H1 (cell line): ENCODE measurements around the gene ANKRD31. TPM values are rescaled to one million over a fixed set of nuclear protein-coding genes. Genes with fewer than 3 reads are reported as not detected.
"Not testable (repeated sequence)": the region's sequence is repeated elsewhere in the genome, so short reads cannot be mapped to it uniquely, and the experiment has no call there.

Source experiments
- CTCF ChIA-PET: fragments of 300-600 bp; sonication (Branson Sonifier 250); formaldehyde crosslinking; loops from one replicate; lab custom pipeline; 2021; ENCODE audit not compliant: partially characterized antibody; lab: Charles Lee
- POLR2A ChIA-PET: fragments of 300-600 bp; sonication (Branson Sonifier 250); formaldehyde crosslinking; loops from one replicate; lab custom pipeline; 2021; ENCODE audit warnings: inconsistent platforms; ENCODE audit not compliant: partially characterized antibody; lab: Charles Lee
- DNase-seq, 2 experiments: peaks; one replicate each; pipeline versions ENCODE4 v3.0.0 to v3.0.0-alpha.2; 2010 to 2022; ENCODE audit warnings: low spot score in 2 of 2, low read depth in 1 of 2, mixed read lengths in 1 of 2
- FAIRE-seq: peaks from 2 replicates; lab custom pipeline; 2011; peaks lifted over from hg19 to GRCh38; lab: Jason Lieb, UNC
- H2AFZ ChIP-seq: 2 replicates; pipeline ENCODE4 v1.8.1; 2012; ENCODE audit warnings: low read length, inconsistent platforms
- H2AK5ac ChIP-seq: 2 replicates; pipeline ENCODE4 v1.6.1; 2013; ENCODE audit warnings: low read depth, low read length
- H2BK120ac ChIP-seq: replicated peaks from 2 replicates; pipeline ENCODE3; 2013; ENCODE audit warnings: low read depth, low read length, inconsistent platforms
- H2BK12ac ChIP-seq: 2 replicates; pipeline ENCODE4 v1.6.1; 2013; ENCODE audit warnings: low read depth, low read length
- H2BK15ac ChIP-seq: 2 replicates; pipeline ENCODE4 v1.6.1; 2013; ENCODE audit warnings: low read length
- H2BK20ac ChIP-seq: 2 replicates; pipeline ENCODE4 v1.6.1; 2013; ENCODE audit warnings: low read length
- H2BK5ac ChIP-seq: 2 replicates; pipeline ENCODE4 v1.6.1; 2013; ENCODE audit warnings: low read depth, low read length
- H3K14ac ChIP-seq: 2 replicates; pipeline ENCODE4 v1.6.1; 2013; ENCODE audit warnings: inconsistent platforms; ENCODE audit not compliant: insufficient read length
- H3K18ac ChIP-seq: 2 replicates; pipeline ENCODE4 v1.6.1; 2013; ENCODE audit warnings: low read length; ENCODE audit errors: extremely low read depth
- H3K23ac ChIP-seq: 2 replicates; pipeline ENCODE4 v1.6.1; 2013; ENCODE audit warnings: inconsistent platforms; ENCODE audit not compliant: insufficient read length
- H3K23me2 ChIP-seq: 2 replicates; pipeline ENCODE4 v1.6.1; 2013; ENCODE audit warnings: low read depth, low read length
- H3K27ac ChIP-seq: 2 replicates; pipeline ENCODE4 v1.6.1; 2011; ENCODE audit warnings: low read depth, low read length, inconsistent platforms
- H3K27me3 ChIP-seq, 4 experiments: replicated peaks in 1 of 4; 1 replicate in 1 of 4; 2 replicates in 3 of 4; pipeline versions ENCODE4 v1.6.1 to v1.8.1; 2011 to 2013; ENCODE audit warnings: low read length in 3 of 4, mild to moderate bottlenecking in 3 of 4, inconsistent platforms in 2 of 4, mixed read lengths in 2 of 4, moderate library complexity in 1 of 4; ENCODE audit not compliant: control insufficient read depth in 3 of 4, insufficient read depth in 3 of 4; ENCODE audit errors: extremely low read depth in 1 of 4
- H3K36me3 ChIP-seq, 4 experiments: 2 replicates each; pipeline versions ENCODE4 v1.6.1 to v1.8.1; 2011 to 2013; ENCODE audit warnings: mild to moderate bottlenecking in 4 of 4, low read length in 3 of 4, moderate library complexity in 2 of 4, control low read depth in 1 of 4, inconsistent platforms in 1 of 4; ENCODE audit not compliant: insufficient read depth in 4 of 4, control insufficient read depth in 2 of 4
- H3K4ac ChIP-seq: replicated peaks from 2 replicates; pipeline ENCODE3; 2013; ENCODE audit warnings: low read length, low read depth, mixed read lengths, inconsistent platforms; ENCODE audit not compliant: insufficient read length
- H3K4me1 ChIP-seq, 4 experiments: replicated peaks in 1 of 4; 1 replicate in 1 of 4; 2 replicates in 3 of 4; pipeline versions ENCODE4 v1.6.1 to v1.8.1; 2011 to 2013; ENCODE audit warnings: low read length in 3 of 4, inconsistent platforms in 2 of 4, mixed read lengths in 1 of 4; ENCODE audit not compliant: insufficient read depth in 4 of 4, control insufficient read depth in 3 of 4
- H3K4me2 ChIP-seq, 2 experiments: 2 replicates each; pipeline versions ENCODE4 v1.6.1 to v1.8.1; 2011 to 2013; ENCODE audit warnings: low read depth in 2 of 2, low read length in 2 of 2, control low read depth in 1 of 2, inconsistent platforms in 1 of 2, mild to moderate bottlenecking in 1 of 2; ENCODE audit not compliant: insufficient read depth in 1 of 2
- H3K4me3 ChIP-seq, 4 experiments: fragments of 200-600, 300-600 bp in 1 of 4; sonication (generic), shearing (Covaris generic), sonication (Bioruptor Twin) in 1 of 4; 2 replicates each; pipeline versions ENCODE4 v1.5.1 to v1.8.1; 2011 to 2016; ENCODE audit warnings: low read length in 4 of 4, low read depth in 3 of 4, control low read depth in 2 of 4, inconsistent platforms in 2 of 4, mild to moderate bottlenecking in 2 of 4, mixed read lengths in 1 of 4, moderate library complexity in 1 of 4; ENCODE audit not compliant: insufficient read depth in 2 of 4; ENCODE audit errors: extremely low read depth in 1 of 4
- H3K56ac ChIP-seq: replicated peaks from 2 replicates; pipeline ENCODE3; 2013; ENCODE audit warnings: low read depth, mild to moderate bottlenecking, mixed read lengths, low read length, inconsistent platforms; ENCODE audit not compliant: insufficient read length
- H3K79me1 ChIP-seq: 2 replicates; pipeline ENCODE4 v1.6.1; 2013; ENCODE audit warnings: low read depth, low read length, control low read depth
- H3K79me2 ChIP-seq, 2 experiments: 2 replicates each; pipeline versions ENCODE4 v1.6.1 to v1.8.1; 2012 to 2013; ENCODE audit warnings: low read length in 2 of 2, mild to moderate bottlenecking in 2 of 2, inconsistent platforms in 1 of 2; ENCODE audit not compliant: insufficient read depth in 2 of 2, control insufficient read depth in 1 of 2
- H3K9ac ChIP-seq, 4 experiments: replicated peaks in 1 of 4; 1 replicate in 1 of 4; 2 replicates in 3 of 4; pipeline versions ENCODE4 v1.6.1 to v1.8.1; 2011 to 2013; ENCODE audit warnings: low read depth in 3 of 4, low read length in 3 of 4, control low read depth in 2 of 4, mild to moderate bottlenecking in 2 of 4, moderate library complexity in 2 of 4, inconsistent platforms in 1 of 4; ENCODE audit errors: extremely low read depth in 1 of 4
- H3K9me3 ChIP-seq, 2 experiments: 2 replicates each; pipeline versions ENCODE4 v1.6.1 to v1.8.1; 2012 to 2013; ENCODE audit warnings: mild to moderate bottlenecking in 2 of 2, moderate library complexity in 2 of 2, control low read depth in 1 of 2, inconsistent platforms in 1 of 2, low read depth in 1 of 2, low read length in 1 of 2, mixed read lengths in 1 of 2; ENCODE audit not compliant: insufficient read depth in 2 of 2
- H4K20me1 ChIP-seq, 2 experiments: replicated peaks in 1 of 2; 2 replicates each; pipeline versions ENCODE3 to v1.8.1; 2011 to 2013; ENCODE audit warnings: inconsistent platforms in 2 of 2, low read length in 2 of 2, mild to moderate bottlenecking in 1 of 2; ENCODE audit not compliant: insufficient read depth in 2 of 2, control insufficient read depth in 1 of 2
- H4K5ac ChIP-seq: 2 replicates; pipeline ENCODE4 v1.6.1; 2013; ENCODE audit warnings: low read length, low read depth, mixed read lengths, inconsistent platforms; ENCODE audit not compliant: insufficient read length
- H4K8ac ChIP-seq: 2 replicates; pipeline ENCODE4 v1.8.0; 2013; ENCODE audit warnings: mild to moderate bottlenecking, moderate library complexity, low read length, inconsistent platforms; ENCODE audit not compliant: insufficient read depth; ENCODE audit errors: extremely low read depth
- H4K91ac ChIP-seq: replicated peaks from 2 replicates; pipeline ENCODE3; 2013; ENCODE audit warnings: low read length, mixed read lengths, inconsistent platforms; ENCODE audit not compliant: insufficient read length
- WGBS, 2 experiments: shearing (Covaris generic) in 1 of 2; methylation state at CpG; one replicate each; pipeline versions ENCODE4 v1.1.6 to v1.1.7; 2013 to 2015; ENCODE audit warnings: low lambda C conversion rate in 2 of 2, mixed read lengths in 2 of 2, inconsistent platforms in 1 of 2, low coverage in 1 of 2, missing lambda C conversion rate in 1 of 2; ENCODE audit not compliant: insufficient replicate concordance in 2 of 2, insufficient coverage in 1 of 2, insufficient read length in 1 of 2; ENCODE audit errors: extremely low coverage in 1 of 2, missing lambda C conversion rate in 1 of 2; 5-methylcytosine and 5-hydroxymethylcytosine counted together
- polyA plus RNA-seq, 7 experiments: library from polyadenylated mRNA; depleted of rRNA in 3 of 7; stranded (reverse) in 5 of 7; unstranded in 2 of 7; fragments of >200 nt in 5 of 7; fragments of 200-250 nt in 2 of 7; gene quantifications; 1 replicate in 5 of 7; 2 replicates in 1 of 7; 4 replicates in 1 of 7; pipeline versions ENCODE4 v1.2.1 to v1.2.3, GENCODE V29; 2011 to 2013; ENCODE audit warnings: missing spikeins in 2 of 7, mixed read lengths in 2 of 7
- total RNA-seq: library from RNA; stranded (reverse); fragmentation: NEBNext Ultra II Directional; extraction: Animal tissue kit (Norgen Biotek cat#: 25700); gene quantifications from 2 replicates; pipeline ENCODE4 v1.2.1, GENCODE V29; 2021

ANKRD31 gene
- total and polyA plus RNA-seq, 2 of the 8 experiments (the other 6 are each of a cell fraction or from before 2014, with no cell fraction given), result 0.05 to 0.06 TPM

DNA sequence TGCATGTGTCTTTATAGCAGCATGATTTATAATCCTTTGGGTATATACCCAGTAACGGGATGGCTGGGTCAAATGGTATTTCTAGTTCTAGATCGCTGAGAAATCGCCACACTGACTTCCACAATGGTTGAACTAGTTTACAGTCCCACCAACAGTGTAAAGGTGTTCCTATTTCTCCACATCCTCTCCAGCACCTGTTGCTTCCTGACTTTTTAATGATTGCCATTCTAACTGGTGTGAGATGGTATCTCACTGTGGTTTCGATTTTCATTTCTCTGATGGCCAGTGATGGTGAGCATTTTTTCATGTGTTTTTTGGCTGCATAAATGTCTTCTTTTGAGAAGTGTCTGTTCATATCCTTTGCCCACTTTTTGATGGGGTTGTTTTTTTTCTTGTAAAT is 13.8 kb upstream of the ANKRD31 start:
- H3K27me3 ChIP-seq, H3K79me2 ChIP-seq, H2BK12ac ChIP-seq, POLR2A ChIA-PET, H3K9ac ChIP-seq, H3K23me2 ChIP-seq, H3K18ac ChIP-seq, H4K5ac ChIP-seq, CTCF ChIA-PET, H3K9me3 ChIP-seq, H4K20me1 ChIP-seq, FAIRE-seq, H2AFZ ChIP-seq, H4K8ac ChIP-seq, H3K4me3 ChIP-seq, H4K91ac ChIP-seq, H3K14ac ChIP-seq, H3K36me3 ChIP-seq, H3K56ac ChIP-seq, H3K79me1 ChIP-seq, H2BK120ac ChIP-seq, H3K4me1 ChIP-seq, H2BK5ac ChIP-seq, H2BK20ac ChIP-seq, H2AK5ac ChIP-seq, H3K23ac ChIP-seq, H2BK15ac ChIP-seq, H3K4me2 ChIP-seq, H3K4ac ChIP-seq, H3K27ac ChIP-seq, DNase-seq: not testable (repeated sequence)
- WGBS, 2 experiments, result 89% methylated on average over 4 of the region's 4 CpGs; no CpG with 5 or more reads in 1 of the 2 experiments
